Measurements from ENCODE around the gene CHI3L1. TPM values are rescaled to one million over a fixed set of nuclear protein-coding genes. Genes with fewer than 3 reads are reported as not detected.

Gene CHI3L1
- total and polyA plus RNA-seq, 2 experiments from 2014 or later, result 8.4 to 21.8 TPM

GRCh38 chr1:203206129-203206687 is 19.7 kb upstream of the CHI3L1 start:
- Histone ChIP-seq H3K27ac (no peak overlapping the region), H3K36me3 (replicated peaks; ENCODE audit: insufficient read depth, low read depth) (no peaks in the 10 kb centered on the region), H4K20me1 (ENCODE audit: insufficient read depth, poor library complexity, severe bottlenecking) (no peaks in the 10 kb centered on the region), H2AFZ (no peak overlapping the region), H3K9me2 (replicated peaks; ENCODE audit: insufficient read depth) (no peaks in the 10 kb centered on the region), H3K27me3 (no peaks in the 10 kb centered on the region), H3K4me1 (ENCODE audit: insufficient read depth) (peaks cover 4% of the 10 kb centered on the region), H3K4me2 (no peak overlapping the region), H3K9me3 (ENCODE audit: low read depth) (no peaks in the 10 kb centered on the region), H3K79me2 (no peaks in the 10 kb centered on the region), H3K4me3 (no peak overlapping the region)
- TF ChIP-seq EZH2phosphoT487 (IDR thresholded peaks at IDR 0.05; ENCODE audit: low read depth, severe bottlenecking, unreplicated experiment), result no peak
- TF ChIP-seq, protein P1, sequence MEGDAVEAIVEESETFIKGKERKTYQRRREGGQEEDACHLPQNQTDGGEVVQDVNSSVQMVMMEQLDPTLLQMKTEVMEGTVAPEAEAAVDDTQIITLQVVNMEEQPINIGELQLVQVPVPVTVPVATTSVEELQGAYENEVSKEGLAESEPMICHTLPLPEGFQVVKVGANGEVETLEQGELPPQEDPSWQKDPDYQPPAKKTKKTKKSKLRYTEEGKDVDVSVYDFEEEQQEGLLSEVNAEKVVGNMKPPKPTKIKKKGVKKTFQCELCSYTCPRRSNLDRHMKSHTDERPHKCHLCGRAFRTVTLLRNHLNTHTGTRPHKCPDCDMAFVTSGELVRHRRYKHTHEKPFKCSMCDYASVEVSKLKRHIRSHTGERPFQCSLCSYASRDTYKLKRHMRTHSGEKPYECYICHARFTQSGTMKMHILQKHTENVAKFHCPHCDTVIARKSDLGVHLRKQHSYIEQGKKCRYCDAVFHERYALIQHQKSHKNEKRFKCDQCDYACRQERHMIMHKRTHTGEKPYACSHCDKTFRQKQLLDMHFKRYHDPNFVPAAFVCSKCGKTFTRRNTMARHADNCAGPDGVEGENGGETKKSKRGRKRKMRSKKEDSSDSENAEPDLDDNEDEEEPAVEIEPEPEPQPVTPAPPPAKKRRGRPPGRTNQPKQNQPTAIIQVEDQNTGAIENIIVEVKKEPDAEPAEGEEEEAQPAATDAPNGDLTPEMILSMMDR (IDR thresholded peaks at IDR 0.05; ENCODE audit: poor library complexity), result no peak
- no peak for TF ChIP-seq EZH2 (IDR thresholded peaks at IDR 0.05; ENCODE audit: borderline replicate concordance)
- DNase-seq (ENCODE audit: low spot score), result no peak
- WGBS (ENCODE audit: low lambda C conversion rate, missing lambda C conversion rate), result 70% methylated on average over 5 of the region's 5 CpGs

DNA sequence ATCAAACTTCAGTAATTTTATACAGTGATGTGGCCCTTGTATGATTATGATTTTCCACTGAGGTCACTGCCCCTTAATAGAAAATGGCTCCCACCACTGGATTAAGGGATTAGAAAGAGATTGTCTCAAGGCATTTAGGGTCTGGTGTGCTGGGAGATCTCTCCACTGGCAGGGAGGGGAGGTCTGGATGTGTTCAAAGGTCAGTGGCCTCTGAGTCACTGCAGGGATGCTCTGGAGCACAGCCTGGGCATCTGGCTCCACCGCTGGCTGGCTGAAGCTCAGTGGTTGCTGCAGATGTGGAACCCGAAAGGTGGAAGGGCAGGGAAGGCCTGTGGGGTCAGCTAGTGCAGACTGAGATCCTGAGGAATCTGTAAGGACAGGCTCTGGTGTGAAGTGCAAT is 18.3 kb upstream of the CHI3L1 start:
- no peaks in the 10 kb centered on the region for H4K20me1 ChIP-seq (ENCODE audit: insufficient read depth, poor library complexity, severe bottlenecking)
- H3K27me3 ChIP-seq, result no peaks in the 10 kb centered on the region
- no peak overlapping the region for H3K4me3 ChIP-seq
- 42% methylated on average over 2 of the region's 2 CpGs for WGBS (ENCODE audit: low lambda C conversion rate, missing lambda C conversion rate)
- H3K4me2 ChIP-seq, result no peak overlapping the region
- no peak for DNase-seq (ENCODE audit: low spot score)
- H3K9me3 ChIP-seq (ENCODE audit: low read depth), result no peaks in the 10 kb centered on the region
- TF ChIP-seq EZH2 (IDR thresholded peaks at IDR 0.05; ENCODE audit: borderline replicate concordance), result no peak
- no peak for TF ChIP-seq EZH2phosphoT487 (IDR thresholded peaks at IDR 0.05; ENCODE audit: low read depth, severe bottlenecking, unreplicated experiment)
- TF ChIP-seq, protein P1 (IDR thresholded peaks at IDR 0.05; ENCODE audit: poor library complexity), result no peak
- H3K27ac ChIP-seq, result peak overlapping the region; percentile 72
- no peaks in the 10 kb centered on the region for H3K79me2 ChIP-seq
- H3K9me2 ChIP-seq (replicated peaks; ENCODE audit: insufficient read depth), result no peaks in the 10 kb centered on the region
- peaks cover 13% of the 10 kb centered on the region for H3K4me1 ChIP-seq (ENCODE audit: insufficient read depth)
- H2AFZ ChIP-seq, result no peak overlapping the region
- no peaks in the 10 kb centered on the region for H3K36me3 ChIP-seq (replicated peaks; ENCODE audit: insufficient read depth, low read depth)

- Histone ChIP-seq H3K4me3 (no peak overlapping the region), H4K20me1 (ENCODE audit: insufficient read depth, poor library complexity, severe bottlenecking) (no peaks in the 10 kb centered on the region), H3K9me2 (replicated peaks; ENCODE audit: insufficient read depth) (no peaks in the 10 kb centered on the region), H3K9me3 (ENCODE audit: low read depth) (no peaks in the 10 kb centered on the region), H3K79me2 (no peaks in the 10 kb centered on the region), H3K4me2 (no peak overlapping the region), H3K36me3 (replicated peaks; ENCODE audit: insufficient read depth, low read depth) (no peaks in the 10 kb centered on the region), H3K4me1 (ENCODE audit: insufficient read depth) (peaks cover 13% of the 10 kb centered on the region), H2AFZ (no peak overlapping the region), H3K27me3 (no peaks in the 10 kb centered on the region), H3K27ac (peak overlapping the region; percentile 79)
- TF ChIP-seq, protein P1 (IDR thresholded peaks at IDR 0.05; ENCODE audit: poor library complexity), result no peak
- peak; percentile 77 for DNase-seq (ENCODE audit: low spot score)
- WGBS (ENCODE audit: low lambda C conversion rate, missing lambda C conversion rate), result 80% methylated on average over 15 of the region's 15 CpGs
Observed at GRCh38 chr1:203202431-203203245, 16.1 kb upstream of the CHI3L1 start.
